ENCODE results near the gene FAM47E.
A peak's percentile ranks its signal among the peaks of the same experiment; 100 is the strongest.

The FAM47E gene, protein sequence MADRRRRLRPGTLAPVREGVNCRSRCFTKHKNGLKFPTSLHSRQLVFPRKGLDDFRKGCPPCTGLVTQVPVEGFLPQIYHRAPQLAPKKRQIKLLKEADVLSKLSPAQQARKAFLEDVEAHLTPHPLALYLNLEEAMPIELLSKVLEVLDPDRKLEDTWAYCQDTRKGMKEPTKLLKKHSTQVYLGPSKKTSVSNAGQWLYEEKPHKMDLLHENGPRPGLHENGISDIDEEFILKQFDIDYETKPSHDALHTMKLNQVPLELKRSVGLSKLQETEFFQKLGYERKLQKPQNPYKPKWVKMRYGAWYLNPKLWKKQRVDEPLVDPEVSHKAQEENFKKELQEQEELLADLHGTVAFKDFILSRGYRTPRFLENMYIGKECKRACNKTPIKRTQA

GRCh38 chr4:76251441-76252270 is at the start of gene FAM47E:
Gene FAM47E (plus strand): TSS chr4:76251721. CDS start chr4:76251747, 26 bp downstream.
- Mint-ChIP-seq H3K4me3 (peak within 1 kb of the TSS; percentile 77), H3K4me1 (peaks cover 6% of the 10 kb centered on the region), H3K27ac (peak within 1 kb of the TSS; percentile 9), H3K9me3 (no peaks in the 10 kb centered on the region), H3K27me3 (peaks cover 24% of the 10 kb centered on the region), H3K36me3 (no peaks in the 10 kb centered on the region)
- peak; percentile 22 to 23 for DNase-seq (ENCODE audit: low spot score in 2 of 2)
- peak; percentile 86 for ATAC-seq (ENCODE audit: low read depth)

DNA sequence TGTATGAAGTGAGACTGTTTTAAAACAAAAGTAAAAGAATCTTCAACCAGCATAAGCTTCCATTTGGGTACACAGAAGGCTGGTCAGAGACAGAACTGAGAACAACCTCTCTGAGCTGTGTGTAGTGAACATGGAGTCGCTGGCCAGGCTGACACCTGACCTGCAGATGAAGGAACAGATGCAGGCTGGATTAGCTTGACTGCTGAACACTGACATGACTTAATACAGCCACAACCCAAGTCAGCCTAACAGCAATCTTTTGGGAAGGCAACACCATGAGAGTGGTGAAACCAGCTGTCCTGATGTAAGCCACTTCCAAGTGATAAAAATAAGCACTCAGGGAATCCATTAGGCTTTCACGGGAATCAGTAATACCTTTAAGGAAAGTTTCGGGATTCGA is 48.0 kb upstream of the FAM47E start:
- peaks cover 2% of the 10 kb centered on the region for H3K36me3 Mint-ChIP-seq
- peaks cover 29% of the 10 kb centered on the region for H3K4me1 Mint-ChIP-seq
- no peaks in the 10 kb centered on the region for H3K27me3 Mint-ChIP-seq
- no peak overlapping the region for H3K27ac Mint-ChIP-seq
- ATAC-seq (ENCODE audit: low read depth) (no peak), DNase-seq (ENCODE audit: low spot score in 2 of 2) (no peak)
- no peak overlapping the region for H3K4me3 Mint-ChIP-seq
- H3K9me3 Mint-ChIP-seq, result no peaks in the 10 kb centered on the region

DNA sequence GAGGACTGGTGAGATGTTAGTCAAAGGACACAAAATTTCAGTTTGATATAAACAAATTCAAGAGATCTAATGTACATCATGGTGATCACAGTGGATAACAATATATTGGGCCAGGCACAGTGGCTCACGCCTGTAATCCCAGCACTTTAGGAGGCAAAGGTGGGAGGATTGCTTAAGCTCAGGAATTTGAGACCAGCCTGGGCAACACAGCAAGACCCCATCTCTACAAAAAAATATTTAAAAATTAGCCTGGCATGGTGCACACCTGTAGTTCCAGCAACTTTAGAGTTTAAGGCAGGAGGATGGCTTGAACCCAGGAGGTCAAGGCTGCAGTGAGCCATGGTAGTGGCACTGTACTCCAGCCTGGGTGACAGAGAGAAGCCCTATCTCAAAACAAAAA is 46.6 kb upstream of the FAM47E start:
- Mint-ChIP-seq H3K4me1 (peaks cover 22% of the 10 kb centered on the region), H3K4me3 (no peak overlapping the region), H3K27me3 (no peaks in the 10 kb centered on the region), H3K9me3 (no peaks in the 10 kb centered on the region), H3K27ac (no peak overlapping the region), H3K36me3 (peaks cover 2% of the 10 kb centered on the region)
- no peak for ATAC-seq (ENCODE audit: low read depth)
- DNase-seq (ENCODE audit: low spot score in 2 of 2), result no peak

DNA sequence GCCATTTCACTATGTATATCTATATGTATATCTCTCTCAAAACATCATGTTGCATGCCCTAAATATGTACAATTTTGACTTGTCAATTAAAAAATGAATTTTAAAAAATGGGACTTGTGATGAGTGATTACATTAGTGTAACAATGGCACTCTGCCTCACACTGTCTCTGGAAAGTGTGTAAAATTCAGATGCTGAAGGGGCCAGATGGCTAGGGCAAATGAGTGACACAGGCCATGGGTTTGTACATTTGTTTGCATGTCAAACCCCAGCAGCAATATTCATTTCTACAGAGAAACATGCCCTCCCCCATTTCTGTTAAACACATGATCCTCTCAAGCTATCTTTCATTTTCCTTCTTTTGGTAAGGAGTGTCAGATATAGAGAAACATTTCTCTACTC is 46.0 kb upstream of the FAM47E start:
- Mint-ChIP-seq H3K9me3 (no peaks in the 10 kb centered on the region), H3K27me3 (no peaks in the 10 kb centered on the region), H3K27ac (no peak overlapping the region), H3K36me3 (peaks cover 2% of the 10 kb centered on the region), H3K4me3 (no peak overlapping the region), H3K4me1 (peaks cover 24% of the 10 kb centered on the region)
- DNase-seq (ENCODE audit: low spot score in 2 of 2), result no peak
- ATAC-seq (ENCODE audit: low read depth), result no peak

- no peak for ATAC-seq (ENCODE audit: low read depth)
- H3K9me3 Mint-ChIP-seq, result no peaks in the 10 kb centered on the region
- no peaks in the 10 kb centered on the region for H3K27me3 Mint-ChIP-seq
- H3K4me1 Mint-ChIP-seq, result peaks cover 25% of the 10 kb centered on the region
- peaks cover 2% of the 10 kb centered on the region for H3K36me3 Mint-ChIP-seq
- no peak overlapping the region for H3K27ac Mint-ChIP-seq
- no peak overlapping the region for H3K4me3 Mint-ChIP-seq
- no peak for DNase-seq (ENCODE audit: low spot score in 2 of 2)
These were observed 45.1 kb upstream of the FAM47E start for GRCh38 chr4:76206222-76206942.

- Mint-ChIP-seq H3K27ac (no peak overlapping the region), H3K9me3 (no peaks in the 10 kb centered on the region), H3K4me3 (no peak overlapping the region), H3K36me3 (peaks cover 2% of the 10 kb centered on the region), H3K27me3 (no peaks in the 10 kb centered on the region), H3K4me1 (peaks cover 33% of the 10 kb centered on the region)
- ATAC-seq (ENCODE audit: low read depth), result no peak
- no peak for DNase-seq (ENCODE audit: low spot score in 2 of 2)
These were observed 44.0 kb upstream of the FAM47E start for GRCh38 chr4:76207549-76207948.

- ATAC-seq (ENCODE audit: low read depth), result no peak
- Mint-ChIP-seq H3K4me1 (peaks cover 39% of the 10 kb centered on the region), H3K27ac (peak overlapping the region; percentile 42), H3K4me3 (no peak overlapping the region), H3K36me3 (peaks cover 2% of the 10 kb centered on the region), H3K27me3 (no peaks in the 10 kb centered on the region), H3K9me3 (no peaks in the 10 kb centered on the region)
- DNase-seq (ENCODE audit: low spot score in 2 of 2), result no peak
These were observed 43.3 kb upstream of the FAM47E start for GRCh38 chr4:76208005-76208765.

DNA sequence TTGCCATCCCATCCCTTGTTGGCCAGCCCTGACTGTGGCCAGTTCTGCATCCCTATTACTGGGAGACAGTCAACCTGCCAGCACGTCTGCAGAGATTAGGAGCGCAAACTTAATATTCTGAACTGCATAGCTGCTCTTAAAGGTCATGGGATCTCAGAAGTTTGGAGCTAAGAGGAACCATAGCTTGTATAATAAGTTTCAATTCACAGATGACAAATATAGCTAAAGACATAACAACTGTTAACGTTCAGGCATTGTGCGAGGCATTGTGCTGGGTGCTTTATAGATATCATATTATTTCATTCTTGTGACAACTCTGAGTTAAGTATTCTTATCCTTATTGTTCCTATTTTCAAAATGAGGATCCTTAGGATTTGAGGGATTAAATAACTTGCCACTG is 41.6 kb upstream of the FAM47E start:
- no peaks in the 10 kb centered on the region for H3K9me3 Mint-ChIP-seq
- H3K27me3 Mint-ChIP-seq, result no peaks in the 10 kb centered on the region
- H3K27ac Mint-ChIP-seq, result peak overlapping the region; percentile 35
- peaks cover 2% of the 10 kb centered on the region for H3K36me3 Mint-ChIP-seq
- peaks cover 48% of the 10 kb centered on the region for H3K4me1 Mint-ChIP-seq
- ATAC-seq (ENCODE audit: low read depth) (no peak), DNase-seq (ENCODE audit: low spot score in 2 of 2) (no peak)
- no peak overlapping the region for H3K4me3 Mint-ChIP-seq

DNA sequence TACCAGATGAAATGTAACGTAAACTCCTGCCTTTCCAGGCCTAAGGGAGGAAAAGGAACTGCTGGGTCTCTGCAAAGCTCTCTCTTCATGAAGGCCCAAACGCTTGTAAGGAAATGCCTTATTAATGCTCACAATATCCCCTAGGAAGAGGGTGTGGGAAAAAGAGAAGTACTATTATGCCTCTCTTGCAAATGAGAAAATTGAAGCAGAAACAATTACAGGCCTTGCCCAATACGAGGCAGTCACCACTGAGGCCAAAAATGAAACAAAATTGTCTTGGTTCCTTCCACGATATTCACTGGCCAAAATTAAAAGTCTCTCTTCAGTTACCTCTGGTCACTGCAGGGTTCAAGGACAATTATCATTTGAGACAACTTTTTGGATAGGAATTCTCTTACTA is 41.1 kb upstream of the FAM47E start:
- ATAC-seq (ENCODE audit: low read depth) (no peak), DNase-seq (ENCODE audit: low spot score in 2 of 2) (no peak)
- Mint-ChIP-seq H3K4me3 (no peak overlapping the region), H3K27ac (peak overlapping the region; percentile 35), H3K36me3 (peaks cover 2% of the 10 kb centered on the region), H3K27me3 (no peaks in the 10 kb centered on the region), H3K9me3 (no peaks in the 10 kb centered on the region), H3K4me1 (peaks cover 48% of the 10 kb centered on the region)

GRCh38 chr4:76211769-76212708 is 39.5 kb upstream of the FAM47E start:
- H3K4me1 Mint-ChIP-seq, result peaks cover 46% of the 10 kb centered on the region
- no peaks in the 10 kb centered on the region for H3K36me3 Mint-ChIP-seq
- H3K4me3 Mint-ChIP-seq, result peak overlapping the region; percentile 94
- no peaks in the 10 kb centered on the region for H3K27me3 Mint-ChIP-seq
- DNase-seq (ENCODE audit: low spot score in 2 of 2), result no peak
- ATAC-seq (ENCODE audit: low read depth), result no peak
- no peaks in the 10 kb centered on the region for H3K9me3 Mint-ChIP-seq
- H3K27ac Mint-ChIP-seq, result peak overlapping the region; percentile 97

DNA sequence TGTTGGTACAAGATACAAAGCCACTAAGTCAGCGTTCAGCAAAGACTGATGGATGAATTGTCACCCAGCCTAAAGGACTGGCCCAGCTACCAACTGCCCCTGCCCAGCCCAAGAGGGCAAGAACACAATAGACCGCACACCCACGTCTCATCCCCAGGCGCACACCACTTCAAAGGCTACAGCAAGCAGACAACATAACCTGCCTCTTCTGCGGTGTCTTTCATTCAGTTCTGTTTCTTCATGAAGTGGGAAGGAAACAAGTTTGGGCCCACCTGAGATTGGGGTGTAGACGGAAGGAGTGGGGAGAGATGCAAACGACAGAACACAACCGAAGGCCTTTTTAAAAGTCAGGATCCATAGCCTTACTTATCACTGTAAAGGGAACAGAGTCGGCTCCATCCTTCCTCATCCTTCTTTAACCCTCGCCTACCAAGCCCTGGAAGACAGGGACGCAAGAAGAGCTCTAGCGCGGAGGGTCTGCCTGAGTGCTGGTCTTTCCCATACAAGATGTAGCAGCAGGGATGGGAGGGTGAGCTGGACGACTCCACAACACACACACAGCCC is 38.6 kb upstream of the FAM47E start:
- Mint-ChIP-seq H3K4me1 (peaks cover 49% of the 10 kb centered on the region), H3K4me3 (peak overlapping the region; percentile 94), H3K27ac (peak overlapping the region; percentile 97), H3K9me3 (no peaks in the 10 kb centered on the region), H3K27me3 (no peaks in the 10 kb centered on the region), H3K36me3 (no peaks in the 10 kb centered on the region)
- no peak for ATAC-seq (ENCODE audit: low read depth)
- DNase-seq (ENCODE audit: low spot score in 2 of 2), result peak; percentile 4 to 15

DNA sequence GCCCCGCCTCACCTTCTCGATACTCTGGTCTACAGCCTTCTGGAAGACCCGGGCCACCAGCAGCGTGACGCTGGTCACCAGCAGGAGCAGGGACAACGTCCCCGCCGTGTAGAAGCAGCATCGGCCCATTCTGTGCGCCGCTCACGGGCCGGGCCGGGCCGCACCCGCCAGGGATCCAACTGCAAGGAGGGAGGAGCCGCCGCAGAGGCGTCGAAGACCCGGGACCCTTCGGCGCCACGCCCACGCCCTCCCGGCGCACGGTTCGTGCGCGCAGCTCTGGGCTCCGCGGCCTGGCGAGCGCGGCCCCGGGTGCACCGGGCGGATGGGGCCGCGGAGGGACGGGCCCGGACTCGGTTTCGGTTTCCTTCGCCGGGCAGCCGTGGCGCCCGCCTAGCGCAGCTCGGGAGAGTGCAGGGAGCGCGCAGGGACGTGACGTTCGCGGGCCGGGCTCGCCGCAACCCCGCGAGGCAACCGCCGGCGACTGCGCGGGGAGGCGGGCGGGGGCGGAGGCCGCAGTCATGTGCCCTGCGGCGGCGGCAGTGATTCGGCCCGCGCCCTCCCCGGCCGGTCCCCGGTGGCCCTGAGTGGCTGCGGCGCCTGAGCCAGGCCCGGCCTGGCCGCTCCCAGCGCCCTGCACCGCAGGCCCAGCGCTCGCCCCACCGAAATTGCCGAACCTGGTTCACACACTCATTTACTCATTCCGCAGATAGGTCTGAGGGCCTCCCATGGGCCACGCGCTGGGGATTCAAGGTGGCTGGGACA is 37.9 kb upstream of the FAM47E start, which contains the start of gene SCARB2:
TSS of gene SCARB2 (minus strand) at position 410 of the 762 bp plus-strand sequence. CDS start at position 129, 281 bp downstream.
- peak within 1 kb of the TSS; percentile 96 for H3K4me3 Mint-ChIP-seq
- ATAC-seq (ENCODE audit: low read depth), result peak; percentile 68
- peak; percentile 71 to 80 for DNase-seq (ENCODE audit: low spot score in 2 of 2)
- H3K36me3 Mint-ChIP-seq, result no peaks in the 10 kb centered on the region
- H3K9me3 Mint-ChIP-seq, result no peaks in the 10 kb centered on the region
- peaks cover 45% of the 10 kb centered on the region for H3K4me1 Mint-ChIP-seq
- H3K27ac Mint-ChIP-seq, result peak within 1 kb of the TSS; percentile 97
- no peaks in the 10 kb centered on the region for H3K27me3 Mint-ChIP-seq

Data from memory B cell (primary cell).